ENCODE measurements around the gene FAM199X. TPM values are rescaled to one million over a fixed set of nuclear protein-coding genes. Genes with fewer than 3 reads are reported as not detected.

The FAM199X gene
- total RNA-seq, 1 experiment from 2014 or later: 12.1 TPM

DNA sequence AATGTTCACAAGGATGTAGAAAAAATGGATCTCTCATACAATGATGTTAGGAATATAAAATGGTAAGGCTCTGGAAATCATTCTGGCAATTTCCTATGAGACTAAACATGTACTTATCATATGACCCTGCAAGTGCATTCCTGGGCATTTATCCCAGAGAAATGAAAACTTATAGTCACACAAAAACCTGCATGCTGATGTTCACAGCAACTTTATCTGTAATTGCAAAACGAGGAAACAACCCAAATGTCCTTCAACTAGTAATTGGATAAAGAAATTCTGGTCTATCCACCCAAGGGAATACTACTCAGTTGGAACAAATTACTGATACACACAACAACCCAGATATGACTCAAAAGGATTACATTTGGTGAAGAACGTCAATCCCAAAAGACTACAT, 39.4 kb upstream of the FAM199X start:
- H2AFZ ChIP-seq (ENCODE audit: low read length): no peak overlapping the region
- peaks cover 0 to 56% of the 10 kb centered on the region in 2 experiments; a peak in 2 of 5 replicates for H3K9me3 Mint-ChIP-seq
- H3T11ph ChIP-seq (ENCODE audit: low read length): no peak overlapping the region
- H2BK120ac ChIP-seq (ENCODE audit: low read depth, low read length, poor library complexity, severe bottlenecking): no peak overlapping the region
- no peak overlapping the region for H3K23ac ChIP-seq (ENCODE audit: insufficient read length, low read depth, low read length)
- H2BK20ac ChIP-seq (ENCODE audit: low read depth, low read length, poor library complexity, severe bottlenecking): no peak overlapping the region
- no peak overlapping the region for H3K18ac ChIP-seq (ENCODE audit: insufficient read length, low read depth, low read length)
- H4K20me1 ChIP-seq (ENCODE audit: control insufficient read depth, insufficient read depth, insufficient read length): no peaks in the 10 kb centered on the region
- no peak overlapping the region for H2BK5ac ChIP-seq (ENCODE audit: insufficient read length, low read length)
- H3K14ac ChIP-seq (ENCODE audit: insufficient read depth, low read length): no peak overlapping the region
- no peak overlapping the region for H3K27ac ChIP-seq (ENCODE audit: insufficient read length, low read depth, low read length)
- no peak overlapping the region for H3K9ac ChIP-seq (ENCODE audit: extremely low read depth, insufficient read length, low read length)
- no peaks in the 10 kb centered on the region for H3K27me3 ChIP-seq (ENCODE audit: insufficient read depth, low read length)
- H3K4me1 Mint-ChIP-seq: no peaks in the 10 kb centered on the region
- no peak overlapping the region for H2BK15ac ChIP-seq (ENCODE audit: low read depth, low read length)
- no peaks in the 10 kb centered on the region for H3K27me3 Mint-ChIP-seq (ENCODE audit: low read depth)
- H2BK12ac ChIP-seq (ENCODE audit: insufficient read length, low read depth, low read length): no peak overlapping the region
- no peaks in the 10 kb centered on the region for H3K79me2 ChIP-seq (ENCODE audit: insufficient read depth, low read length)
- H3K9me3 ChIP-seq (ENCODE audit: control insufficient read depth, low read depth, low read length): peaks cover 14% of the 10 kb centered on the region
- no peak overlapping the region for H4K5ac ChIP-seq (ENCODE audit: insufficient read length, low read depth, low read length)
- H3K4me1 ChIP-seq (ENCODE audit: insufficient read depth, low read length): no peaks in the 10 kb centered on the region
- H3K23me2 ChIP-seq (ENCODE audit: insufficient read length, low read depth, low read length, poor library complexity, severe bottlenecking): no peaks in the 10 kb centered on the region
- H4K91ac ChIP-seq (ENCODE audit: insufficient read length, low read depth, low read length): no peak overlapping the region
- no peak overlapping the region for H3K56ac ChIP-seq (ENCODE audit: insufficient read length, low read depth, low read length)
- H3K4ac ChIP-seq (ENCODE audit: low read depth, low read length): no peak overlapping the region
- H3K36me3 Mint-ChIP-seq (ENCODE audit: insufficient read depth in 1 of 3, low read depth in 3 of 3): peaks cover 0 to 2% (median 0%) of the 10 kb centered on the region in 3 experiments; a peak in 1 of 7 replicates
- no peaks in the 10 kb centered on the region for H3K79me1 ChIP-seq (ENCODE audit: insufficient read depth, low read depth, low read length, poor library complexity, severe bottlenecking)
- H3K4me3 Mint-ChIP-seq: no peak overlapping the region
- H2AK5ac ChIP-seq (ENCODE audit: insufficient read length, low read length): no peak overlapping the region
- TF ChIP-seq, protein P1, sequence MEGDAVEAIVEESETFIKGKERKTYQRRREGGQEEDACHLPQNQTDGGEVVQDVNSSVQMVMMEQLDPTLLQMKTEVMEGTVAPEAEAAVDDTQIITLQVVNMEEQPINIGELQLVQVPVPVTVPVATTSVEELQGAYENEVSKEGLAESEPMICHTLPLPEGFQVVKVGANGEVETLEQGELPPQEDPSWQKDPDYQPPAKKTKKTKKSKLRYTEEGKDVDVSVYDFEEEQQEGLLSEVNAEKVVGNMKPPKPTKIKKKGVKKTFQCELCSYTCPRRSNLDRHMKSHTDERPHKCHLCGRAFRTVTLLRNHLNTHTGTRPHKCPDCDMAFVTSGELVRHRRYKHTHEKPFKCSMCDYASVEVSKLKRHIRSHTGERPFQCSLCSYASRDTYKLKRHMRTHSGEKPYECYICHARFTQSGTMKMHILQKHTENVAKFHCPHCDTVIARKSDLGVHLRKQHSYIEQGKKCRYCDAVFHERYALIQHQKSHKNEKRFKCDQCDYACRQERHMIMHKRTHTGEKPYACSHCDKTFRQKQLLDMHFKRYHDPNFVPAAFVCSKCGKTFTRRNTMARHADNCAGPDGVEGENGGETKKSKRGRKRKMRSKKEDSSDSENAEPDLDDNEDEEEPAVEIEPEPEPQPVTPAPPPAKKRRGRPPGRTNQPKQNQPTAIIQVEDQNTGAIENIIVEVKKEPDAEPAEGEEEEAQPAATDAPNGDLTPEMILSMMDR (conservative IDR thresholded peaks at IDR 0.05): no peak
- no CpG with 5 or more reads among the region's 2 CpGs for WGBS (ENCODE audit: extremely low coverage, insufficient read length, low lambda C conversion rate)
- no peak for DNase-seq
- no peak overlapping the region for H4K8ac ChIP-seq (replicated peaks; ENCODE audit: insufficient read length, low read depth, low read length)
- no peak overlapping the region for H3K27ac Mint-ChIP-seq
- no peak overlapping the region for H3K4me2 ChIP-seq (ENCODE audit: insufficient read depth, insufficient read length, low read length)

All from H9 (cell line).